B cell (primary cell): Measurements from ENCODE around the gene QSOX2. TPM values are rescaled to one million over a fixed set of nuclear protein-coding genes. Genes with fewer than 3 reads are reported as not detected.

Experiments
- ATAC-seq: fragments of 200-7000 bp; cut with Tn5 transposase; one replicate; pipeline ENCODE4 v1.10.0; 2021; ENCODE audit warnings: low read depth, mild to moderate bottlenecking, moderate number of reproducible peaks, moderate library complexity
- CTCF ChIA-PET: fragments of 350-600 bp; sonication (Branson Sonifier 250); formaldehyde crosslinking; loops from one replicate; lab custom pipeline; 2021; ENCODE audit warnings: antibody characterized with exemption, inconsistent platforms; lab: Charles Lee
- POLR2A ChIA-PET: fragments of 350-600 bp; sonication (Branson Sonifier 250); formaldehyde crosslinking; loops from one replicate; lab custom pipeline; 2021; ENCODE audit warnings: antibody characterized with exemption; lab: Charles Lee
- DNase-seq: peaks from one replicate; pipeline ENCODE4 v3.0.0; 2013
- H2AFZ ChIP-seq: 2 replicates; pipeline ENCODE4 v1.6.1; 2012; ENCODE audit warnings: mild to moderate bottlenecking, low read depth, low read length; ENCODE audit not compliant: insufficient read depth, poor library complexity, severe bottlenecking
- H3K27ac ChIP-seq, 2 donors: 1 replicate in 1 of 2; 2 replicates in 1 of 2; pipeline ENCODE4 v1.5.1; 2012 to 2013; ENCODE audit warnings: low read length in 2 of 2, mild to moderate bottlenecking in 2 of 2, moderate library complexity in 1 of 2
- H3K27me3 ChIP-seq, 4 experiments: fragments of 200-600 bp in 1 of 4; sonication (generic) in 1 of 4; replicated peaks in 1 of 4; 1 replicate in 2 of 4; 2 replicates in 2 of 4; pipeline versions ENCODE4 v1.6.1 to v1.7.0; 2013 to 2016; ENCODE audit warnings: low read length in 3 of 4, mild to moderate bottlenecking in 2 of 4, mixed read lengths in 1 of 4, moderate library complexity in 1 of 4; ENCODE audit not compliant: insufficient read depth in 4 of 4, control insufficient read depth in 3 of 4; ENCODE audit errors: control extremely low read depth in 1 of 4
- H3K36me3 ChIP-seq, 2 experiments: replicated peaks in 1 of 2; 1 replicate in 1 of 2; 2 replicates in 1 of 2; pipeline versions ENCODE4 v1.6.1 to v1.7.1; 2013; ENCODE audit warnings: low read length in 1 of 2; ENCODE audit not compliant: insufficient read depth in 2 of 2, control insufficient read depth in 1 of 2; ENCODE audit errors: control extremely low read depth in 1 of 2, extremely low read depth in 1 of 2
- H3K4me1 ChIP-seq, 2 donors: fragments of 200-600 bp in 1 of 2; sonication (generic) in 1 of 2; 1 replicate in 1 of 2; 2 replicates in 1 of 2; pipeline versions ENCODE4 v1.5.1 to v1.6.1; 2013 to 2017; ENCODE audit warnings: low read length in 2 of 2; ENCODE audit not compliant: control insufficient read depth in 2 of 2, insufficient read depth in 2 of 2
- H3K4me2 ChIP-seq: replicated peaks from 2 replicates; pipeline ENCODE3; 2012; ENCODE audit warnings: mild to moderate bottlenecking, low read depth, low read length; ENCODE audit not compliant: poor library complexity, severe bottlenecking
- H3K4me3 ChIP-seq, 5 experiments: fragments of 200-600 bp in 1 of 5; sonication (generic) in 1 of 5; 1 replicate in 3 of 5; 2 replicates in 2 of 5; pipeline versions ENCODE4 v1.5.1 to v1.7.0; 2011 to 2016; ENCODE audit warnings: low read length in 4 of 5, mild to moderate bottlenecking in 4 of 5, low read depth in 2 of 5, control low read depth in 1 of 5, moderate library complexity in 1 of 5; ENCODE audit not compliant: insufficient read depth in 1 of 5; ENCODE audit errors: control extremely low read depth in 1 of 5, extremely low read depth in 1 of 5
- H3K79me2 ChIP-seq: fragments of 200-600 bp; sonication (generic); one replicate; pipeline ENCODE4 v1.6.0; 2016; ENCODE audit warnings: low read length; ENCODE audit not compliant: control insufficient read depth, insufficient read depth
- H3K9ac ChIP-seq: fragments of 200-600 bp; sonication (generic); 2 replicates; pipeline ENCODE4 v1.6.1; 2017; ENCODE audit warnings: mild to moderate bottlenecking, low read length, moderate library complexity
- H3K9me3 ChIP-seq, 3 donors: one replicate each; pipeline versions ENCODE4 v1.6.1 to v1.7.1; 2013; ENCODE audit warnings: low read length in 2 of 3; ENCODE audit not compliant: control insufficient read depth in 2 of 3, insufficient read depth in 1 of 3; ENCODE audit errors: control extremely low read depth in 1 of 3
- H4K20me1 ChIP-seq: 2 replicates; pipeline ENCODE4 v1.6.0; 2012; ENCODE audit warnings: mild to moderate bottlenecking, low read length; ENCODE audit not compliant: insufficient read depth, control insufficient read depth, poor library complexity, severe bottlenecking
- H3K27ac Mint-ChIP-seq: one replicate; pipeline ENCODE4 v1.8.0; 2021; ENCODE audit warnings: mixed read lengths
- H3K27me3 Mint-ChIP-seq: one replicate; pipeline ENCODE4 v1.8.0; 2021; ENCODE audit warnings: mixed read lengths
- H3K4me1 Mint-ChIP-seq: one replicate; pipeline ENCODE4 v1.8.0; 2021; ENCODE audit warnings: mixed read lengths
- H3K4me3 Mint-ChIP-seq: one replicate; pipeline ENCODE4 v1.8.0; 2021; ENCODE audit warnings: mixed read lengths
- H3K9me3 Mint-ChIP-seq: one replicate; pipeline ENCODE4 v1.8.0; 2022; ENCODE audit warnings: mixed read lengths; ENCODE audit not compliant: insufficient read depth
- CTCF ChIP-seq: fragments of 200-600 bp; IDR thresholded peaks from one replicate; pipeline ENCODE4 v1.8.0; 2022; ENCODE audit warnings: antibody characterized with exemption, mild to moderate bottlenecking
- EZH2 ChIP-seq: IDR thresholded peaks from 2 replicates; pipeline ENCODE4 v1.6.1; 2012; ENCODE audit warnings: borderline replicate concordance, low read depth, mild to moderate bottlenecking, moderate library complexity, low read length; ENCODE audit not compliant: insufficient read depth, poor library complexity, severe bottlenecking
- WGBS: methylation state at CpG from one replicate; pipeline ENCODE4 v1.1.5; 2013; ENCODE audit warnings: missing lambda C conversion rate; ENCODE audit not compliant: insufficient coverage; 5-methylcytosine and 5-hydroxymethylcytosine counted together
- intact Hi-C: fragments of 100-400 bp; cut with micrococcal nuclease; formaldehyde crosslinking; loops from one replicate; pipeline ENCODE4 v1.10.0; 2022
- polyA plus RNA-seq: library from polyadenylated mRNA; depleted of rRNA; stranded (reverse); fragments of >200 nt; gene quantifications from 2 replicates; pipeline ENCODE4 v1.2.3, GENCODE V29; 2012
- total RNA-seq, 2 donors: library from RNA; stranded (reverse); fragments of 120-200 nt in 1 of 2; gene quantifications; 1 replicate in 1 of 2; 2 replicates in 1 of 2; pipeline versions ENCODE4 v1.2.3 to v1.2.4, GENCODE V29; 2013 to 2022

QSOX2 gene
- total and polyA plus RNA-seq, 2 donors (not counting 1 experiment from before 2014, with no cell fraction given), result 62.9 to 139 TPM

GRCh38 chr9:136278894-136279293 lies 33.3 kb upstream of the QSOX2 start:
- Histone ChIP-seq H4K20me1 (no peaks in the 10 kb centered on the region), H3K27me3 (no peaks in the 10 kb centered on the region), H3K4me2 (no peak overlapping the region), H2AFZ (no peak overlapping the region), H3K9ac (no peak overlapping the region), H3K9me3 (peaks cover 0 to 7% (median 0%) of the 10 kb centered on the region in 3 donors), H3K27ac (no peak overlapping the region), H3K4me1 (peaks cover 18 to 24% of the 10 kb centered on the region in 2 donors), H3K4me3 (no peak overlapping the region), H3K36me3 (no peaks in the 10 kb centered on the region), H3K79me2 (no peaks in the 10 kb centered on the region)
- no peak for TF ChIP-seq CTCF
- no peak for TF ChIP-seq EZH2
- Mint-ChIP-seq H3K27ac (no peak overlapping the region), H3K4me3 (no peak overlapping the region), H3K4me1 (peaks cover 23% of the 10 kb centered on the region), H3K9me3 (no peaks in the 10 kb centered on the region), H3K27me3 (peaks cover 6% of the 10 kb centered on the region)
- ATAC-seq (no peak), DNase-seq (no peak)
- intact Hi-C loops, result no loop called here
- ChIA-PET CTCF (interaction anchor here (0.9 to 2.1 kb wide), 3 partner anchors 11 to 108 kb away, joined by 4 to 9 read pairs (median 9); no protein-coding TSS in a partner anchor), POLR2A (no interaction called here)
- 100% methylated on average over 1 of the region's 1 CpG for WGBS

GRCh38 chr9:136278221-136278620 lies 32.6 kb upstream of the QSOX2 start:
- peaks cover 13 to 17% of the 10 kb centered on the region in 2 donors for H3K4me1 ChIP-seq
- no peak overlapping the region for H3K4me2 ChIP-seq
- no peak overlapping the region for H3K4me3 ChIP-seq
- H4K20me1 ChIP-seq, result no peaks in the 10 kb centered on the region
- DNase-seq (no peak), ATAC-seq (no peak)
- TF ChIP-seq CTCF (no peak), EZH2 (no peak)
- no peaks in the 10 kb centered on the region for H3K9me3 Mint-ChIP-seq
- no peak overlapping the region for H3K27ac ChIP-seq
- H3K9ac ChIP-seq, result no peak overlapping the region
- H3K4me1 Mint-ChIP-seq, result peaks cover 17% of the 10 kb centered on the region
- no peak overlapping the region for H2AFZ ChIP-seq
- H3K27me3 ChIP-seq, result no peaks in the 10 kb centered on the region
- 87% methylated on average over 7 of the region's 9 CpGs for WGBS
- ChIA-PET POLR2A (no interaction called here), CTCF (interaction anchor here (0.9 to 2.1 kb wide), 5 partner anchors 11 to 118 kb away, joined by 3 to 9 read pairs (median 4); no protein-coding TSS in a partner anchor)
- no peak overlapping the region for H3K4me3 Mint-ChIP-seq
- no peak overlapping the region for H3K27ac Mint-ChIP-seq
- H3K27me3 Mint-ChIP-seq, result peaks cover 4% of the 10 kb centered on the region
- intact Hi-C loops, result no loop called here
- H3K36me3 ChIP-seq, result no peaks in the 10 kb centered on the region
- H3K9me3 ChIP-seq, result peaks cover 0 to 7% (median 0%) of the 10 kb centered on the region in 3 donors
- no peaks in the 10 kb centered on the region for H3K79me2 ChIP-seq
